Natural killer cell treated with Interleukin-12 subunit alpha and Interleukin-12 subunit beta and Interleukin-15 and Interleukin-18, amount 100 ng/mL, for 72 hours (primary cell): ENCODE data around the gene SLC13A3. TPM values are rescaled to one million over a fixed set of nuclear protein-coding genes. Genes with fewer than 3 reads are reported as not detected.

Experiments
- ATAC-seq, 2 donors: fragments of 150-1000 bp; cut with Tn5 transposase in 1 of 2; sonication (Bioruptor Pico), chemical (Tn5 transposase) in 1 of 2; 2 replicates each; pipeline ENCODE4 v1.10.0; 2021
- DNase-seq: peaks from one replicate; pipeline ENCODE4 v3.0.0; 2022; ENCODE audit warnings: low spot score
- H3K27ac Mint-ChIP-seq, 2 donors: 1 replicate in 1 of 2; 2 replicates in 1 of 2; pipeline ENCODE4 v1.8.0; 2022; ENCODE audit warnings: mixed read lengths in 2 of 2, mild to moderate bottlenecking in 1 of 2, moderate library complexity in 1 of 2
- H3K27me3 Mint-ChIP-seq, 2 donors: 1 replicate in 1 of 2; 2 replicates in 1 of 2; pipeline ENCODE4 v1.8.0; 2022; ENCODE audit warnings: mixed read lengths in 2 of 2
- H3K36me3 Mint-ChIP-seq: one replicate; pipeline ENCODE4 v1.8.0; 2022; ENCODE audit warnings: mixed read lengths
- H3K4me1 Mint-ChIP-seq, 2 donors: 1 replicate in 1 of 2; 2 replicates in 1 of 2; pipeline ENCODE4 v1.8.0; 2022; ENCODE audit warnings: low read depth in 2 of 2, mixed read lengths in 2 of 2, mild to moderate bottlenecking in 1 of 2
- H3K4me3 Mint-ChIP-seq: one replicate; pipeline ENCODE4 v1.8.0; 2022; ENCODE audit warnings: mixed read lengths
- H3K9me3 Mint-ChIP-seq: 2 replicates; pipeline ENCODE4 v1.8.0; 2022; ENCODE audit warnings: mixed read lengths
- total RNA-seq, 2 donors: library from RNA; stranded (reverse); gene quantifications; one replicate each; pipeline ENCODE4 v1.2.3, GENCODE V29; 2022

The SLC13A3 gene
- total RNA-seq, 2 donors from 2014 or later = 0.47 to 0.55 TPM

- DNase-seq (no peak), ATAC-seq (no peak)
- Mint-ChIP-seq H3K27me3 (peaks cover 30 to 32% of the 10 kb centered on the region in 2 donors), H3K4me3 (no peak overlapping the region), H3K36me3 (no peaks in the 10 kb centered on the region), H3K4me1 (peaks cover 0 to 3% of the 10 kb centered on the region in 2 donors), H3K27ac (no peak overlapping the region), H3K9me3 (no peaks in the 10 kb centered on the region)
These were observed 1.4 kb upstream of the SLC13A3 start for GRCh38 chr20:46652699-46653098.

GRCh38 chr20:46650575-46651090 lies 626 bp downstream of the SLC13A3 start:
- H3K27ac Mint-ChIP-seq = no peak overlapping the region
- H3K36me3 Mint-ChIP-seq = no peaks in the 10 kb centered on the region
- no peak overlapping the region for H3K4me3 Mint-ChIP-seq
- peaks cover 0 to 3% of the 10 kb centered on the region in 2 donors for H3K4me1 Mint-ChIP-seq
- no peaks in the 10 kb centered on the region for H3K9me3 Mint-ChIP-seq
- ATAC-seq = no peak
- H3K27me3 Mint-ChIP-seq = peaks cover 30 to 32% of the 10 kb centered on the region in 2 donors
- DNase-seq = no peak

- H3K4me1 Mint-ChIP-seq = peaks cover 0 to 3% of the 10 kb centered on the region in 2 donors
- no peak overlapping the region for H3K27ac Mint-ChIP-seq
- H3K36me3 Mint-ChIP-seq = no peaks in the 10 kb centered on the region
- no peak for ATAC-seq
- H3K27me3 Mint-ChIP-seq = peaks cover 30 to 32% of the 10 kb centered on the region in 2 donors
- DNase-seq = no peak
- H3K4me3 Mint-ChIP-seq = no peak overlapping the region
- no peaks in the 10 kb centered on the region for H3K9me3 Mint-ChIP-seq
These were observed 1.2 kb downstream of the SLC13A3 start for GRCh38 chr20:46649965-46650542.

- no peak for ATAC-seq
- H3K36me3 Mint-ChIP-seq = no peaks in the 10 kb centered on the region
- no peak overlapping the region for H3K27ac Mint-ChIP-seq
- DNase-seq = no peak
- peaks cover 0 to 3% of the 10 kb centered on the region in 2 donors for H3K4me1 Mint-ChIP-seq
- H3K9me3 Mint-ChIP-seq = no peaks in the 10 kb centered on the region
- no peak overlapping the region for H3K4me3 Mint-ChIP-seq
- H3K27me3 Mint-ChIP-seq = peaks cover 30 to 32% of the 10 kb centered on the region in 2 donors
These were observed 1.7 kb downstream of the SLC13A3 start for GRCh38 chr20:46649650-46649949.

GRCh38 chr20:46648903-46649649 lies 2.2 kb downstream of the SLC13A3 start:
- DNase-seq (no peak), ATAC-seq (no peak)
- Mint-ChIP-seq H3K27me3 (peaks cover 30% of the 10 kb centered on the region in 2 donors), H3K9me3 (no peaks in the 10 kb centered on the region), H3K4me3 (no peak overlapping the region), H3K4me1 (peaks cover 0 to 3% of the 10 kb centered on the region in 2 donors), H3K27ac (no peak overlapping the region), H3K36me3 (no peaks in the 10 kb centered on the region)

- peaks cover 19 to 21% of the 10 kb centered on the region in 2 donors for H3K27me3 Mint-ChIP-seq
- ATAC-seq = no peak
- DNase-seq = no peak
- H3K4me1 Mint-ChIP-seq = peaks cover 0 to 3% of the 10 kb centered on the region in 2 donors
- no peak overlapping the region for H3K4me3 Mint-ChIP-seq
- H3K27ac Mint-ChIP-seq = no peak overlapping the region
- H3K36me3 Mint-ChIP-seq = no peaks in the 10 kb centered on the region
- H3K9me3 Mint-ChIP-seq = no peaks in the 10 kb centered on the region
These were observed 3.8 kb downstream of the SLC13A3 start for GRCh38 chr20:46647469-46647868.

- no peak overlapping the region for H3K4me3 Mint-ChIP-seq
- peaks cover 0 to 3% of the 10 kb centered on the region in 2 donors for H3K4me1 Mint-ChIP-seq
- ATAC-seq (no peak), DNase-seq (no peak)
- H3K36me3 Mint-ChIP-seq = no peaks in the 10 kb centered on the region
- H3K9me3 Mint-ChIP-seq = no peaks in the 10 kb centered on the region
- H3K27me3 Mint-ChIP-seq = peaks cover 19 to 22% of the 10 kb centered on the region in 2 donors
- no peak overlapping the region for H3K27ac Mint-ChIP-seq
These were observed 4.4 kb downstream of the SLC13A3 start for GRCh38 chr20:46646659-46647380.

- Mint-ChIP-seq H3K9me3 (no peaks in the 10 kb centered on the region), H3K36me3 (no peaks in the 10 kb centered on the region), H3K27me3 (peaks cover 18 to 20% of the 10 kb centered on the region in 2 donors), H3K27ac (no peak overlapping the region), H3K4me3 (no peak overlapping the region), H3K4me1 (peaks cover 0 to 3% of the 10 kb centered on the region in 2 donors)
- DNase-seq = no peak
- ATAC-seq = no peak
These were observed 5.1 kb downstream of the SLC13A3 start for GRCh38 chr20:46646122-46646521.

GRCh38 chr20:46644733-46645132 lies 6.5 kb downstream of the SLC13A3 start:
- no peak overlapping the region for H3K4me3 Mint-ChIP-seq
- peaks cover 4 to 8% of the 10 kb centered on the region in 2 donors for H3K27me3 Mint-ChIP-seq
- DNase-seq (no peak), ATAC-seq (no peak)
- H3K27ac Mint-ChIP-seq = no peak overlapping the region
- no peaks in the 10 kb centered on the region for H3K9me3 Mint-ChIP-seq
- no peaks in the 10 kb centered on the region for H3K4me1 Mint-ChIP-seq
- no peaks in the 10 kb centered on the region for H3K36me3 Mint-ChIP-seq

- no peaks in the 10 kb centered on the region for H3K36me3 Mint-ChIP-seq
- ATAC-seq (no peak), DNase-seq (no peak)
- H3K27ac Mint-ChIP-seq = no peak overlapping the region
- no peak overlapping the region for H3K4me3 Mint-ChIP-seq
- no peaks in the 10 kb centered on the region for H3K4me1 Mint-ChIP-seq
- H3K27me3 Mint-ChIP-seq = peaks cover 0 to 3% of the 10 kb centered on the region in 2 donors
- no peaks in the 10 kb centered on the region for H3K9me3 Mint-ChIP-seq
These were observed 7.1 kb downstream of the SLC13A3 start for GRCh38 chr20:46644160-46644559.

- no peak for DNase-seq
- Mint-ChIP-seq H3K27ac (no peak overlapping the region), H3K4me3 (no peak overlapping the region), H3K4me1 (no peaks in the 10 kb centered on the region), H3K9me3 (no peaks in the 10 kb centered on the region), H3K36me3 (no peaks in the 10 kb centered on the region), H3K27me3 (peaks cover 0 to 2% of the 10 kb centered on the region in 2 donors)
- no peak for ATAC-seq
These were observed 8.3 kb downstream of the SLC13A3 start for GRCh38 chr20:46642969-46643343.

- H3K27ac Mint-ChIP-seq = no peak overlapping the region
These were observed 8.8 kb downstream of the SLC13A3 start for GRCh38 chr20:46642265-46642968.

GRCh38 chr20:46641424-46641823 lies 9.8 kb downstream of the SLC13A3 start:
- H3K9me3 Mint-ChIP-seq = no peaks in the 10 kb centered on the region
- H3K27ac Mint-ChIP-seq = no peak overlapping the region
- peaks cover 0 to 5% of the 10 kb centered on the region in 2 donors for H3K27me3 Mint-ChIP-seq
- no peak overlapping the region for H3K4me3 Mint-ChIP-seq
- ATAC-seq (no peak), DNase-seq (no peak)
- H3K4me1 Mint-ChIP-seq = no peaks in the 10 kb centered on the region
- H3K36me3 Mint-ChIP-seq = no peaks in the 10 kb centered on the region

More at GRCh38 chr20:46642265-46642968, 8.8 kb downstream of the SLC13A3 start:
- no peaks in the 10 kb centered on the region for H3K4me1 Mint-ChIP-seq
- no peak for ATAC-seq
- no peak for DNase-seq
- peaks cover 0 to 4% of the 10 kb centered on the region in 2 donors for H3K27me3 Mint-ChIP-seq
- no peaks in the 10 kb centered on the region for H3K9me3 Mint-ChIP-seq
- H3K4me3 Mint-ChIP-seq = no peak overlapping the region
- H3K36me3 Mint-ChIP-seq = no peaks in the 10 kb centered on the region
